ENCODE measurements around the gene TMPRSS11E. TPM values are rescaled to one million over a fixed set of nuclear protein-coding genes. Genes with fewer than 3 reads are reported as not detected.
"Not testable (repeated sequence)": the region's sequence is repeated elsewhere in the genome, so short reads cannot be mapped to it uniquely, and the experiment has no call there.

TMPRSS11E gene
- total RNA-seq, 1 donor from 2014 or later, result not detected

- Mint-ChIP-seq H3K27me3 (ENCODE audit: insufficient read depth) (peaks cover 2% of the 10 kb centered on the region), H3K36me3 (ENCODE audit: low read depth) (no peaks in the 10 kb centered on the region), H3K9me3 (no peaks in the 10 kb centered on the region), H3K27ac (no peak overlapping the region), H3K4me1 (ENCODE audit: low read depth) (peaks cover 4% of the 10 kb centered on the region), H3K4me3 (no peak overlapping the region)
- no peak for DNase-seq (ENCODE audit: low spot score)
- intact Hi-C loops (cut with micrococcal nuclease), result no loop called here
Measured at GRCh38 chr4:68466751-68467150, 19.5 kb downstream of the TMPRSS11E start.

GRCh38 chr4:68469482-68469881, 22.2 kb downstream of the TMPRSS11E start:
- no peaks in the 10 kb centered on the region for H3K27me3 Mint-ChIP-seq (ENCODE audit: insufficient read depth)
- H3K36me3 Mint-ChIP-seq (ENCODE audit: low read depth), result no peaks in the 10 kb centered on the region
- no peak overlapping the region for H3K4me3 Mint-ChIP-seq
- peaks cover 4% of the 10 kb centered on the region for H3K4me1 Mint-ChIP-seq (ENCODE audit: low read depth)
- no peaks in the 10 kb centered on the region for H3K9me3 Mint-ChIP-seq
- no peak overlapping the region for H3K27ac Mint-ChIP-seq
- DNase-seq (ENCODE audit: low spot score), result no peak
- intact Hi-C loops (cut with micrococcal nuclease), result no loop called here

GRCh38 chr4:68476191-68476590, 28.9 kb downstream of the TMPRSS11E start:
- H3K4me1 Mint-ChIP-seq (ENCODE audit: low read depth), result no peaks in the 10 kb centered on the region
- intact Hi-C loops (cut with micrococcal nuclease), result no loop called here
- H3K27me3 Mint-ChIP-seq (ENCODE audit: insufficient read depth), result no peaks in the 10 kb centered on the region
- H3K36me3 Mint-ChIP-seq (ENCODE audit: low read depth), result no peaks in the 10 kb centered on the region
- no peak overlapping the region for H3K4me3 Mint-ChIP-seq
- no peak overlapping the region for H3K27ac Mint-ChIP-seq
- DNase-seq (ENCODE audit: low spot score), result no peak
- H3K9me3 Mint-ChIP-seq, result no peaks in the 10 kb centered on the region

GRCh38 chr4:68489338-68489737, 42.1 kb downstream of the TMPRSS11E start:
- H3K27ac Mint-ChIP-seq, result no peak overlapping the region
- no peaks in the 10 kb centered on the region for H3K36me3 Mint-ChIP-seq (ENCODE audit: low read depth)
- H3K9me3 Mint-ChIP-seq, result no peaks in the 10 kb centered on the region
- H3K4me1 Mint-ChIP-seq (ENCODE audit: low read depth), result no peaks in the 10 kb centered on the region
- peaks cover 5% of the 10 kb centered on the region for H3K27me3 Mint-ChIP-seq (ENCODE audit: insufficient read depth)
- intact Hi-C loops (cut with micrococcal nuclease), result no loop called here
- no peak for DNase-seq (ENCODE audit: low spot score)
- H3K4me3 Mint-ChIP-seq, result no peak overlapping the region

GRCh38 chr4:68490826-68491457, 43.7 kb downstream of the TMPRSS11E start:
- Mint-ChIP-seq H3K4me3 (no peak overlapping the region), H3K9me3 (no peaks in the 10 kb centered on the region), H3K27me3 (ENCODE audit: insufficient read depth) (peaks cover 5% of the 10 kb centered on the region), H3K4me1 (ENCODE audit: low read depth) (no peaks in the 10 kb centered on the region), H3K36me3 (ENCODE audit: low read depth) (no peaks in the 10 kb centered on the region), H3K27ac (no peak overlapping the region)
- intact Hi-C loops (cut with micrococcal nuclease), result loop anchor here (10.0 kb wide), 1 partner anchor 534 kb away; no protein-coding TSS in a partner anchor
- no peak for DNase-seq (ENCODE audit: low spot score)

- no peaks in the 10 kb centered on the region for H3K9me3 Mint-ChIP-seq
- DNase-seq (ENCODE audit: low spot score), result no peak
- H3K36me3 Mint-ChIP-seq (ENCODE audit: low read depth), result no peaks in the 10 kb centered on the region
- no peak overlapping the region for H3K4me3 Mint-ChIP-seq
- no peak overlapping the region for H3K27ac Mint-ChIP-seq
- intact Hi-C loops (cut with micrococcal nuclease), result loop anchor here (10.0 kb wide), 1 partner anchor 530 kb away; no protein-coding TSS in a partner anchor
- peaks cover 6% of the 10 kb centered on the region for H3K27me3 Mint-ChIP-seq (ENCODE audit: insufficient read depth)
- no peaks in the 10 kb centered on the region for H3K4me1 Mint-ChIP-seq (ENCODE audit: low read depth)
Measured at GRCh38 chr4:68494688-68495087, 47.4 kb downstream of the TMPRSS11E start.

- H3K9me3 Mint-ChIP-seq, result no peaks in the 10 kb centered on the region
- no peaks in the 10 kb centered on the region for H3K4me1 Mint-ChIP-seq (ENCODE audit: low read depth)
- peaks cover 1% of the 10 kb centered on the region for H3K27me3 Mint-ChIP-seq (ENCODE audit: insufficient read depth)
- peak; percentile 35 for DNase-seq (ENCODE audit: low spot score)
- H3K27ac Mint-ChIP-seq, result no peak overlapping the region
- intact Hi-C loops (cut with micrococcal nuclease), result loop anchor here (1.0 to 10.0 kb wide), 2 partner anchors 226 to 526 kb away; no protein-coding TSS in a partner anchor
- no peaks in the 10 kb centered on the region for H3K36me3 Mint-ChIP-seq (ENCODE audit: low read depth)
- no peak overlapping the region for H3K4me3 Mint-ChIP-seq
Measured at GRCh38 chr4:68498413-68499007, 51.2 kb downstream of the TMPRSS11E start.

GRCh38 chr4:68499021-68499420, 51.8 kb downstream of the TMPRSS11E start:
- Mint-ChIP-seq H3K36me3 (ENCODE audit: low read depth) (no peaks in the 10 kb centered on the region), H3K4me3 (no peak overlapping the region), H3K9me3 (no peaks in the 10 kb centered on the region), H3K27me3 (ENCODE audit: insufficient read depth) (peaks cover 1% of the 10 kb centered on the region), H3K4me1 (ENCODE audit: low read depth) (no peaks in the 10 kb centered on the region), H3K27ac (no peak overlapping the region)
- intact Hi-C loops (cut with micrococcal nuclease), result loop anchor here (10.0 kb wide), 1 partner anchor 526 kb away; no protein-coding TSS in a partner anchor
- no peak for DNase-seq (ENCODE audit: low spot score)

GRCh38 chr4:68503462-68503861, 56.2 kb downstream of the TMPRSS11E start:
- H3K27me3 Mint-ChIP-seq (ENCODE audit: insufficient read depth); H3K27ac Mint-ChIP-seq; H3K4me3 Mint-ChIP-seq; H3K9me3 Mint-ChIP-seq; H3K36me3 Mint-ChIP-seq (ENCODE audit: low read depth); DNase-seq (ENCODE audit: low spot score); H3K4me1 Mint-ChIP-seq (ENCODE audit: low read depth); intact Hi-C loops (cut with micrococcal nuclease): not testable (repeated sequence)

- H3K4me3 Mint-ChIP-seq; H3K27ac Mint-ChIP-seq; H3K27me3 Mint-ChIP-seq (ENCODE audit: insufficient read depth); intact Hi-C loops (cut with micrococcal nuclease); H3K9me3 Mint-ChIP-seq; DNase-seq (ENCODE audit: low spot score); H3K36me3 Mint-ChIP-seq (ENCODE audit: low read depth); H3K4me1 Mint-ChIP-seq (ENCODE audit: low read depth): not testable (repeated sequence)
Measured at GRCh38 chr4:68504836-68505235, 57.6 kb downstream of the TMPRSS11E start.

- H3K9me3 Mint-ChIP-seq; H3K36me3 Mint-ChIP-seq (ENCODE audit: low read depth); H3K27me3 Mint-ChIP-seq (ENCODE audit: insufficient read depth); H3K27ac Mint-ChIP-seq; intact Hi-C loops (cut with micrococcal nuclease); H3K4me1 Mint-ChIP-seq (ENCODE audit: low read depth); DNase-seq (ENCODE audit: low spot score); H3K4me3 Mint-ChIP-seq: not testable (repeated sequence)
Measured at GRCh38 chr4:68505452-68505851, 58.2 kb downstream of the TMPRSS11E start.

- Mint-ChIP-seq H3K27ac (no peak overlapping the region), H3K27me3 (ENCODE audit: insufficient read depth) (no peaks in the 10 kb centered on the region), H3K9me3 (no peaks in the 10 kb centered on the region), H3K4me1 (ENCODE audit: low read depth) (no peaks in the 10 kb centered on the region), H3K36me3 (ENCODE audit: low read depth) (no peaks in the 10 kb centered on the region), H3K4me3 (no peak overlapping the region)
- no peak for DNase-seq (ENCODE audit: low spot score)
- intact Hi-C loops (cut with micrococcal nuclease), result no loop called here
Measured at GRCh38 chr4:68518889-68519288, 71.6 kb downstream of the TMPRSS11E start.

GRCh38 chr4:68520985-68521384, 73.7 kb downstream of the TMPRSS11E start:
- intact Hi-C loops (cut with micrococcal nuclease), result no loop called here
- Mint-ChIP-seq H3K9me3 (no peaks in the 10 kb centered on the region), H3K27me3 (ENCODE audit: insufficient read depth) (no peaks in the 10 kb centered on the region), H3K36me3 (ENCODE audit: low read depth) (no peaks in the 10 kb centered on the region), H3K27ac (no peak overlapping the region), H3K4me3 (no peak overlapping the region), H3K4me1 (ENCODE audit: low read depth) (no peaks in the 10 kb centered on the region)
- DNase-seq (ENCODE audit: low spot score), result no peak
